ENCODE results near the gene HS1BP3.

The HS1BP3 gene

DNA sequence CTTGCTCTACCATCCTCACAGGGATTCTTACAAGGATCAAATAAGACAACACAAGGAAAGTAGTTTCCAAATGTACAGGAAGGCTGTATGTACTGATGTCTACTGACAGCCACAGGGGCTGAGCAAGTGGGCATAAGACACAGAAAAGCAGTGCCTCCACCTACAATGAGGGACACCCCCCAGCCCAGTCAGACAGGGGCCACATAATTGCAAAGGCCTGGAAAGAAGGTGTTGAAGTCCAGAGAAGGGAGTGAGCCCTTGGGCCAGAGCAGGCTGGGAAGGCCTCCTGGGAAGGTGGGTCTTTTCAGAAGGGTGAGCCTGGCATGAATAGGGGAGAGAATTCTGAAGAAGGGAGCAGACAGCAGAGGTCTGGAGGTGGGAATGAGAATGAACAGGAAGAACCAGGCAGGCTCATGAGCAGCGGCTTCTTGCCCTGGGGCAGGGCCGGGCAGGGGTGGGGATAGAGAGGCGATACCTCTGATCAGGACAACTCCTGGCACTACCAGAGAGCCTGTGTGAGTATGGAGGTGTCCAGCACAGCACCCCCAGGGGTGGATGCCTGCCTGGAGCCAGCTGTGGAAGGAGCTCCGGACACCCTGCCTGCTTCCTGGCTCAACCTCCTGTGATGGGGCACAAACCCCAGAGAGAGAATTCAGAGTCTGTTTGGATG lies 30.1 kb downstream of the HS1BP3 start:
- Histone ChIP-seq H3K27ac (no peak overlapping the region), H4K20me1 (ENCODE audit: insufficient read depth) (no peaks in the 10 kb centered on the region), H3K27me3 (ENCODE audit: insufficient read depth, low read depth) (no peaks in the 10 kb centered on the region), H2AFZ (ENCODE audit: low read depth) (no peak overlapping the region), H3K79me2 (ENCODE audit: insufficient read depth, low read depth) (no peaks in the 10 kb centered on the region), H3K9ac (no peak overlapping the region), H3K36me3 (ENCODE audit: insufficient read depth) (no peaks in the 10 kb centered on the region), H3K4me2 (no peak overlapping the region), H3K4me3 (IDR thresholded peaks at IDR 0.05; ENCODE audit: insufficient read depth, low read depth, low read length) (no peak overlapping the region), H3K4me1 (ENCODE audit: low read depth, poor library complexity, severe bottlenecking) (no peaks in the 10 kb centered on the region)
- TF ChIP-seq, protein P1, sequence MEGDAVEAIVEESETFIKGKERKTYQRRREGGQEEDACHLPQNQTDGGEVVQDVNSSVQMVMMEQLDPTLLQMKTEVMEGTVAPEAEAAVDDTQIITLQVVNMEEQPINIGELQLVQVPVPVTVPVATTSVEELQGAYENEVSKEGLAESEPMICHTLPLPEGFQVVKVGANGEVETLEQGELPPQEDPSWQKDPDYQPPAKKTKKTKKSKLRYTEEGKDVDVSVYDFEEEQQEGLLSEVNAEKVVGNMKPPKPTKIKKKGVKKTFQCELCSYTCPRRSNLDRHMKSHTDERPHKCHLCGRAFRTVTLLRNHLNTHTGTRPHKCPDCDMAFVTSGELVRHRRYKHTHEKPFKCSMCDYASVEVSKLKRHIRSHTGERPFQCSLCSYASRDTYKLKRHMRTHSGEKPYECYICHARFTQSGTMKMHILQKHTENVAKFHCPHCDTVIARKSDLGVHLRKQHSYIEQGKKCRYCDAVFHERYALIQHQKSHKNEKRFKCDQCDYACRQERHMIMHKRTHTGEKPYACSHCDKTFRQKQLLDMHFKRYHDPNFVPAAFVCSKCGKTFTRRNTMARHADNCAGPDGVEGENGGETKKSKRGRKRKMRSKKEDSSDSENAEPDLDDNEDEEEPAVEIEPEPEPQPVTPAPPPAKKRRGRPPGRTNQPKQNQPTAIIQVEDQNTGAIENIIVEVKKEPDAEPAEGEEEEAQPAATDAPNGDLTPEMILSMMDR (conservative IDR thresholded peaks at IDR 0.05; ENCODE audit: low read depth, low read length), result no peak

DNA sequence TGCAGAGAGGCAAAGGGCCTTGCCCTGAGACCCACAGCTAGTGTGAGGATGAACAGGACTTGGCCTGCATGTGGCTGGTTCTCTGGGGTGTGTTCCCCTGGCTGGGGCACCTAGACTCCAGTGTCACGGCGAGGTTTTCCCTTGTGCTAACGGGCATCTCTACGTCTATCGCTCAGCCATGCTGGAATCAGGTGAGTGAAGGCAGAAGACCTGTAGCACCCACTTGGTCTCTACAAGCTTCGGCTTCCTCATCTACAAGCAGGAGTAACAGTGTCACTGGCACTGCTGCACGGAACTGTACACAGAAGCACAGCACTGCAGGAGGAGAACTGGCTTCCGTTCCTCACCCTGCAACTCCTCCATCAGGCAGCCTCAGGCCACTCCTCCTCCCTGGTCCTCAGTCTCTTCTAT lies 30.6 kb downstream of the HS1BP3 start:
- Histone ChIP-seq H3K79me2 (ENCODE audit: insufficient read depth, low read depth) (no peaks in the 10 kb centered on the region), H3K27ac (no peak overlapping the region), H3K4me3 (IDR thresholded peaks at IDR 0.05; ENCODE audit: insufficient read depth, low read depth, low read length) (no peak overlapping the region), H3K4me2 (no peak overlapping the region), H4K20me1 (ENCODE audit: insufficient read depth) (no peaks in the 10 kb centered on the region), H3K36me3 (ENCODE audit: insufficient read depth) (no peaks in the 10 kb centered on the region), H2AFZ (ENCODE audit: low read depth) (no peak overlapping the region), H3K9ac (no peak overlapping the region), H3K27me3 (ENCODE audit: insufficient read depth, low read depth) (no peaks in the 10 kb centered on the region), H3K4me1 (ENCODE audit: low read depth, poor library complexity, severe bottlenecking) (no peaks in the 10 kb centered on the region)
- TF ChIP-seq, protein P1 (conservative IDR thresholded peaks at IDR 0.05; ENCODE audit: low read depth, low read length), result no peak

GRCh38 chr2:20619624-20620024 lies 31.3 kb downstream of the HS1BP3 start:
- Histone ChIP-seq H2AFZ (ENCODE audit: low read depth) (no peak overlapping the region), H4K20me1 (ENCODE audit: insufficient read depth) (no peaks in the 10 kb centered on the region), H3K9ac (no peak overlapping the region), H3K79me2 (ENCODE audit: insufficient read depth, low read depth) (no peaks in the 10 kb centered on the region), H3K4me2 (no peak overlapping the region), H3K36me3 (ENCODE audit: insufficient read depth) (no peaks in the 10 kb centered on the region), H3K27ac (no peak overlapping the region), H3K4me3 (IDR thresholded peaks at IDR 0.05; ENCODE audit: insufficient read depth, low read depth, low read length) (no peak overlapping the region), H3K4me1 (ENCODE audit: low read depth, poor library complexity, severe bottlenecking) (peaks cover 4% of the 10 kb centered on the region), H3K27me3 (ENCODE audit: insufficient read depth, low read depth) (no peaks in the 10 kb centered on the region)
- TF ChIP-seq, protein P1 (conservative IDR thresholded peaks at IDR 0.05; ENCODE audit: low read depth, low read length), result no peak

DNA sequence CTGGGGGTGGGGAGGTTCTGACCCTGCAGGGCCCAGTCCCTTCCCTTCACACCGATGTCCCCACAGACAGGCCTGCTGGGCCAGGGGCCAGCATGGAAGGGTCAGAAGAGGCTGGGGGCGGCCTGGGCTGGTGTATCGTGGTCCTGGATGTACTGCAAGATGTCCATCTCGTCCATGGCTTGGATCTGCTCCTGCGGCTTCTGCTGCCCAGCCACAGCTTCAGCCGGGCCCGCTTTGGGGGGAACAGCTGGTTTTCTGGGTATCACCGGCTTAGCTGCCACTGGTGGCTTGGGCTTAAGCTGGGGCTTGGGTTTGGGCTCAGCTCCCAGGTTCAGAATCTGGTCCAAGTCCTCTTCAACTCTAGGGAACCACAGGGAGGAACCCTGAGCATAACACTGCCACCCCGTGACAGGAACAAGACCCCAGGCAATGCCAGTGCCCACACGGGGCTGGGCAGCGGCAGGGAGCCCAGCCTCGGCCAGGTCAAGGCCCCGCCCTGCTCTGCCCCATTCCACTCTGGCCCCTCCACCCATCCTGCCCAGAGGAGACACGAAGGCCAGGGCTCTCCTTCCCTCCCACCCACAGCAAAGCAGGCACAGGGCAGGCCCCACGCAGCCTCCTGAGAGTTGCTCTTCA lies 31.9 kb downstream of the HS1BP3 start:
- Histone ChIP-seq H3K4me1 (ENCODE audit: low read depth, poor library complexity, severe bottlenecking) (peaks cover 10% of the 10 kb centered on the region), H3K27me3 (ENCODE audit: insufficient read depth, low read depth) (no peaks in the 10 kb centered on the region), H3K36me3 (ENCODE audit: insufficient read depth) (no peaks in the 10 kb centered on the region), H3K79me2 (ENCODE audit: insufficient read depth, low read depth) (no peaks in the 10 kb centered on the region), H3K4me2 (no peak overlapping the region), H4K20me1 (ENCODE audit: insufficient read depth) (no peaks in the 10 kb centered on the region), H3K27ac (no peak overlapping the region), H3K9ac (no peak overlapping the region), H3K4me3 (IDR thresholded peaks at IDR 0.05; ENCODE audit: insufficient read depth, low read depth, low read length) (no peak overlapping the region), H2AFZ (ENCODE audit: low read depth) (no peak overlapping the region)
- TF ChIP-seq, protein P1 (conservative IDR thresholded peaks at IDR 0.05; ENCODE audit: low read depth, low read length), result no peak

All from KMS-11 (cell line).